ENCODE data around the gene VAV3. TPM values are rescaled to one million over a fixed set of nuclear protein-coding genes. Genes with fewer than 3 reads are reported as not detected.

Gene VAV3
- total and polyA plus RNA-seq, 3 donors from 2014 or later: 10.1 to 11.4 (median 11.3) TPM

DNA sequence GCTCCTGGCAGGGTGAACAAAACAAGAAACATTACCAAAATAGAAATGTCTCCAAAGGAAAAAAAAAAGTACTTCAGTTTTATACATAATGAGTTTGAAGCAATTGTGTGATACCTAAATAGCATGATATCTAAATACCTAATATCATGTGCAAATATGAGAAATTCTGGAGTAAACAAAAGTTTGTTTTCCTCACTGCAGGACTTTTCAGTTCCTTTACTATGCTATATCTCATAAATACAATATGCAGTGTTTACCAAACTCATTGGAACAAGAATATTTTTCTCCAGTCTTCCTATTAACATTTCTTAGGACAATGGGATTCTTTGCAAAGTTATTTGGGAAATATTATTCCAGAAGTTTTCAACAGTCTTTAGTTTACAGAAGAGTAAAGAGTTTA is 98.1 kb downstream of the VAV3 start:
- H3K4me3 ChIP-seq: no peak overlapping the region
- intact Hi-C loops (cut with DNase I; ENCODE audit: low total_unique reads): no loop called here
- H3K9me3 ChIP-seq: no peaks in the 10 kb centered on the region
- no peak overlapping the region for H3K27ac ChIP-seq
- DNase-seq: no peak
- H3K36me3 ChIP-seq (ENCODE audit: low read depth, missing control alignments): no peaks in the 10 kb centered on the region
- H3K27me3 ChIP-seq: no peaks in the 10 kb centered on the region
- no peak for TF ChIP-seq POLR2A (IDR thresholded peaks at IDR 0.05)
- TF ChIP-seq, protein P1, sequence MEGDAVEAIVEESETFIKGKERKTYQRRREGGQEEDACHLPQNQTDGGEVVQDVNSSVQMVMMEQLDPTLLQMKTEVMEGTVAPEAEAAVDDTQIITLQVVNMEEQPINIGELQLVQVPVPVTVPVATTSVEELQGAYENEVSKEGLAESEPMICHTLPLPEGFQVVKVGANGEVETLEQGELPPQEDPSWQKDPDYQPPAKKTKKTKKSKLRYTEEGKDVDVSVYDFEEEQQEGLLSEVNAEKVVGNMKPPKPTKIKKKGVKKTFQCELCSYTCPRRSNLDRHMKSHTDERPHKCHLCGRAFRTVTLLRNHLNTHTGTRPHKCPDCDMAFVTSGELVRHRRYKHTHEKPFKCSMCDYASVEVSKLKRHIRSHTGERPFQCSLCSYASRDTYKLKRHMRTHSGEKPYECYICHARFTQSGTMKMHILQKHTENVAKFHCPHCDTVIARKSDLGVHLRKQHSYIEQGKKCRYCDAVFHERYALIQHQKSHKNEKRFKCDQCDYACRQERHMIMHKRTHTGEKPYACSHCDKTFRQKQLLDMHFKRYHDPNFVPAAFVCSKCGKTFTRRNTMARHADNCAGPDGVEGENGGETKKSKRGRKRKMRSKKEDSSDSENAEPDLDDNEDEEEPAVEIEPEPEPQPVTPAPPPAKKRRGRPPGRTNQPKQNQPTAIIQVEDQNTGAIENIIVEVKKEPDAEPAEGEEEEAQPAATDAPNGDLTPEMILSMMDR (IDR thresholded peaks at IDR 0.05): no peak
- H3K4me1 ChIP-seq: no peaks in the 10 kb centered on the region

DNA sequence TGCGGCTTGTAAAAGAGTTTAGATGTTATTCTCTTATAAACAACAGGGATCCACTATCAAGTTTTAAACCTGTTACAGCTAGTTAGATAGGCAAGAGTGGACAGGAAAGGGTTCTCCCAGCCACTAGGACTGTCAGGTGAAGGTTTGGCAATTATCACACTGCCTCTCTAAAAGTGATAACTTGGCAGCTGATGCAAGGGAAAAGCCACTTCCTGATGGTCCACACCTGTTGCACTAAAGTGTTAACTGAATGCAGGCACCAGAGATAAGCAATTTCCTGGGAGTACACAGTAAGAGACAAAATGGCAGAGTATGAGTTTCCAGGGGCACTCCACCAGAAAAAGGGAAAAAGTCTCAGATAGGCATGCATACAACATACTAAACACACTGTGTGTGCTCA is 99.4 kb downstream of the VAV3 start:
- H3K4me1 ChIP-seq: no peaks in the 10 kb centered on the region
- no peak for TF ChIP-seq POLR2A (IDR thresholded peaks at IDR 0.05)
- TF ChIP-seq, protein P1 (IDR thresholded peaks at IDR 0.05): no peak
- H3K4me3 ChIP-seq: no peak overlapping the region
- no peaks in the 10 kb centered on the region for H3K27me3 ChIP-seq
- no peak overlapping the region for H3K27ac ChIP-seq
- DNase-seq: no peak
- 95 to 100% methylated on average over 1 of the region's 1 CpG for WGBS, 2 donors
- intact Hi-C loops (cut with DNase I; ENCODE audit: low total_unique reads): no loop called here
- H3K36me3 ChIP-seq (ENCODE audit: low read depth, missing control alignments): no peaks in the 10 kb centered on the region
- no peaks in the 10 kb centered on the region for H3K9me3 ChIP-seq

DNA sequence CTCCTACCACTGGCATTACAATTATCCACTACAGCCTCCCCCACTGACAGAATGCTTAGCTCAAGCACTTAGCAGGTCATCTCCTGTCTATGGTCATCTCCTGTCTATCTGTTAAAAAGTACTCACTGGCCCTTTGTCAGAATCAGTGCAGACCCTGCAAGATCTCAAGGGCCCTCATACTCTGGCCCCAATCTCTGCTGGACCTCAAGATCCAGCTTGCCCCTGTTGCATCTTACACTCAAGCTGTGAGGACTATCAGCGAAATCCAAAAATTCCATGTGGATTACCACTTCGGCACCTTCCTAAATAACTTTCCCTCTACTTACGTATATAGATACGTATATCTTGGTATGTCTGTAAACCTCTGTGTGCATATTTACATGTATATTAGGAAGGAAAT is 101.6 kb downstream of the VAV3 start:
- WGBS, 2 donors: 95% methylated on average over 4 of the region's 4 CpGs
- intact Hi-C loops (cut with DNase I; ENCODE audit: low total_unique reads): no loop called here

GRCh38 chr1:107862064-107862463 is 102.9 kb downstream of the VAV3 start:
- no peak for DNase-seq
- Histone ChIP-seq H3K4me1 (no peaks in the 10 kb centered on the region), H3K4me3 (no peak overlapping the region), H3K27me3 (no peaks in the 10 kb centered on the region), H3K27ac (no peak overlapping the region), H3K36me3 (ENCODE audit: low read depth, missing control alignments) (no peaks in the 10 kb centered on the region), H3K9me3 (no peaks in the 10 kb centered on the region)
- intact Hi-C loops (cut with DNase I; ENCODE audit: low total_unique reads): no loop called here
- no peak for TF ChIP-seq POLR2A (IDR thresholded peaks at IDR 0.05)
- TF ChIP-seq, protein P1 (IDR thresholded peaks at IDR 0.05): no peak
- 77% methylated on average over 2 of the region's 2 CpGs for WGBS, 2 donors

More for the DNA sequence above, 101.6 kb downstream of the VAV3 start:
- no peak for TF ChIP-seq POLR2A (IDR thresholded peaks at IDR 0.05)
- TF ChIP-seq, protein P1 (IDR thresholded peaks at IDR 0.05): no peak
- no peak for DNase-seq
- H3K36me3 ChIP-seq (ENCODE audit: low read depth, missing control alignments): no peaks in the 10 kb centered on the region
- no peaks in the 10 kb centered on the region for H3K9me3 ChIP-seq
- no peaks in the 10 kb centered on the region for H3K4me1 ChIP-seq
- H3K27me3 ChIP-seq: no peaks in the 10 kb centered on the region
- H3K27ac ChIP-seq: no peak overlapping the region
- no peak overlapping the region for H3K4me3 ChIP-seq

GRCh38 chr1:107858323-107858722 is 106.7 kb downstream of the VAV3 start:
- intact Hi-C loops (cut with DNase I; ENCODE audit: low total_unique reads): no loop called here
- no peaks in the 10 kb centered on the region for H3K4me1 ChIP-seq
- no peak for DNase-seq
- H3K9me3 ChIP-seq: no peaks in the 10 kb centered on the region
- TF ChIP-seq POLR2A (IDR thresholded peaks at IDR 0.05): no peak
- TF ChIP-seq, protein P1 (IDR thresholded peaks at IDR 0.05): no peak
- H3K4me3 ChIP-seq: no peak overlapping the region
- H3K36me3 ChIP-seq (ENCODE audit: low read depth, missing control alignments): no peaks in the 10 kb centered on the region
- H3K27me3 ChIP-seq: no peaks in the 10 kb centered on the region
- 86 to 89% methylated on average over 5 of the region's 5 CpGs for WGBS, 2 donors
- no peak overlapping the region for H3K27ac ChIP-seq
